A549 (cell line): ENCODE measurements around the gene SUCNR1. TPM values are rescaled to one million over a fixed set of nuclear protein-coding genes. Genes with fewer than 3 reads are reported as not detected.
A peak's percentile ranks its signal among the peaks of the same experiment; 100 is the strongest.

Experiments used
- ATAC-seq, 2 experiments: fragments of 200-7000 bp in 1 of 2; fragments of >200 bp in 1 of 2; cut with Nextera tagmentation in 1 of 2; cut with Tn5 transposase in 1 of 2; 3 replicates each; pipeline versions ENCODE4 v1.8.0 to v1.9.1; 2018 to 2020; ENCODE audit warnings: mild to moderate bottlenecking in 1 of 2, moderate library complexity in 1 of 2
- CTCF ChIA-PET: fragments of 300-600 bp; sonication (Branson Sonifier 250); formaldehyde crosslinking; extraction: SDS; loops from one replicate; lab custom pipeline; 2021; ENCODE audit warnings: antibody characterized with exemption, inconsistent platforms; lab: Yijun Ruan, JAX
- POLR2A ChIA-PET: fragments of 350-600 bp; formaldehyde crosslinking; extraction: SDS; loops from one replicate; lab custom pipeline; 2021; ENCODE audit warnings: antibody characterized with exemption, inconsistent platforms; lab: Yijun Ruan, JAX
- DNase-seq, 2 experiments: peaks; one replicate each; pipeline versions ENCODE4 v3.0.0 to v3.0.0-alpha.2; 2011 to 2016; ENCODE audit warnings: low read depth in 1 of 2, low spot score in 1 of 2
- FAIRE-seq: peaks from 2 replicates; lab custom pipeline; 2011; peaks lifted over from hg19 to GRCh38; lab: Jason Lieb, UNC
- H3K27ac ChIP-seq, 2 experiments: fragments of >200 bp; sonication (Bioruptor Twin); formaldehyde crosslinking; 3 replicates each; pipeline ENCODE4 v1.5.1; 2016 to 2017
- H3K4me1 ChIP-seq: fragments of >200 bp; sonication (Bioruptor Twin); formaldehyde crosslinking; 3 replicates; pipeline ENCODE4 v1.6.1; 2016
- H3K4me2 ChIP-seq: fragments of >200 bp; sonication (Bioruptor Twin); formaldehyde crosslinking; 3 replicates; pipeline ENCODE4 v1.6.1; 2016
- H3K4me3 ChIP-seq: fragments of >200 bp; sonication (Bioruptor Twin); formaldehyde crosslinking; 3 replicates; pipeline ENCODE4 v1.5.1; 2016
- H3K9me3 ChIP-seq: fragments of >200 bp; sonication (Bioruptor Twin); formaldehyde crosslinking; 3 replicates; pipeline ENCODE4 v1.6.1; 2016
- BHLHE40 ChIP-seq: IDR thresholded peaks from 2 replicates; pipeline ENCODE4 v1.6.1; 2012; ENCODE audit warnings: low read depth, low read length, inconsistent platforms
- CBX2 ChIP-seq: fragments of 200-600 bp; sonication (generic); IDR thresholded peaks from 2 replicates; pipeline ENCODE4 v1.6.1; 2016; ENCODE audit warnings: low read depth, mild to moderate bottlenecking, borderline replicate concordance
- CBX8 ChIP-seq: fragments of 200-600 bp; sonication (generic); IDR thresholded peaks from 2 replicates; pipeline ENCODE4 v1.6.1; 2016
- CHD2 ChIP-seq: fragments of 150-350 bp; IDR thresholded peaks from 2 replicates; pipeline ENCODE4 v1.6.1; 2014; ENCODE audit warnings: low read length; ENCODE audit not compliant: partially characterized antibody
- EHF ChIP-seq: fragments of 250-450 bp; sonication (Bioruptor Pico); IDR thresholded peaks from 2 replicates; pipeline ENCODE4 v1.5.0; 2020; ENCODE audit warnings: mild to moderate bottlenecking
- EP300 ChIP-seq, 2 experiments: fragments of >200 bp; sonication (Bioruptor Twin); formaldehyde crosslinking; IDR thresholded peaks; 2 replicates in 1 of 2; 3 replicates in 1 of 2; pipeline ENCODE4 v1.6.1; 2016 to 2017
- GATA3 ChIP-seq: IDR thresholded peaks from 2 replicates; pipeline ENCODE4 v1.6.1; 2012; ENCODE audit warnings: borderline replicate concordance
- HDAC2 ChIP-seq: fragments of 200-600 bp; sonication (generic); IDR thresholded peaks from 2 replicates; pipeline ENCODE4 v1.6.1; 2016
- HEYL ChIP-seq: fragments of 250-450 bp; sonication (Bioruptor Pico); IDR thresholded peaks from 2 replicates; pipeline ENCODE4 v1.8.0; 2021; ENCODE audit warnings: mild to moderate bottlenecking, moderate library complexity
- HMGXB4 ChIP-seq: fragments of 250-450 bp; sonication (Bioruptor Pico); IDR thresholded peaks from 2 replicates; pipeline ENCODE4 v1.5.0; 2021; ENCODE audit warnings: mild to moderate bottlenecking, moderate library complexity, borderline replicate concordance
- HOXA7 ChIP-seq: fragments of 250-450 bp; sonication (Bioruptor Pico); IDR thresholded peaks from 2 replicates; pipeline ENCODE4 v1.5.0; 2020; ENCODE audit warnings: mild to moderate bottlenecking, moderate library complexity
- HOXB5 ChIP-seq: fragments of 250-450 bp; sonication (Bioruptor Pico); IDR thresholded peaks from 2 replicates; pipeline ENCODE4 v1.5.0; 2020; ENCODE audit warnings: mild to moderate bottlenecking, moderate library complexity
- KDM5A ChIP-seq: fragments of 200-600 bp; sonication (generic); IDR thresholded peaks from 2 replicates; pipeline ENCODE4 v1.6.1; 2016; ENCODE audit warnings: antibody characterized with exemption, mild to moderate bottlenecking
- MYC ChIP-seq: IDR thresholded peaks from 2 replicates; pipeline ENCODE4 v1.6.1; 2012; ENCODE audit warnings: mild to moderate bottlenecking, inconsistent platforms, low read length, improper control_type of control experiment, borderline replicate concordance
- NFE2L2 ChIP-seq: fragments of 150-350 bp; conservative IDR thresholded peaks from 2 replicates; pipeline ENCODE4 v1.6.1; 2014; ENCODE audit warnings: low read length
- NPAS2 ChIP-seq: fragments of 250-450 bp; sonication (Bioruptor Pico); IDR thresholded peaks from 2 replicates; pipeline ENCODE4 v1.8.0; 2022; ENCODE audit warnings: mild to moderate bottlenecking, moderate library complexity, borderline replicate concordance
- NR3C1 ChIP-seq: fragments of >200 bp; sonication (Bioruptor Twin); formaldehyde crosslinking; IDR thresholded peaks from 3 replicates; pipeline ENCODE4 v1.6.1; 2017
- PHF8 ChIP-seq: fragments of 200-600 bp; sonication (generic); IDR thresholded peaks from 2 replicates; pipeline ENCODE4 v1.6.1; 2016; ENCODE audit warnings: low read depth, mild to moderate bottlenecking, antibody characterized with exemption, moderate library complexity, borderline replicate concordance
- POLR2A ChIP-seq: IDR thresholded peaks from 2 replicates; pipeline ENCODE4 v1.6.1; 2012; ENCODE audit warnings: mild to moderate bottlenecking, low read length
- RAD21 ChIP-seq, 2 experiments: fragments of >200 bp in 1 of 2; sonication (Bioruptor Twin) in 1 of 2; formaldehyde crosslinking in 1 of 2; IDR thresholded peaks in 1 of 2; conservative IDR thresholded peaks in 1 of 2; 2 replicates in 1 of 2; 3 replicates in 1 of 2; pipeline ENCODE4 v1.6.1; 2012 to 2018; ENCODE audit warnings: inconsistent platforms in 1 of 2
- RARB ChIP-seq: fragments of 250-450 bp; sonication (Bioruptor Pico); IDR thresholded peaks from 2 replicates; pipeline ENCODE4 v1.8.0; 2021; ENCODE audit warnings: mild to moderate bottlenecking, moderate library complexity
- REST ChIP-seq: fragments of 200-600 bp; sonication (generic); IDR thresholded peaks from 2 replicates; pipeline ENCODE4 v1.6.1; 2016; ENCODE audit warnings: antibody characterized with exemption, mild to moderate bottlenecking, moderate library complexity
- RFX5 ChIP-seq: fragments of 450-650 bp; IDR thresholded peaks from 2 replicates; pipeline ENCODE4 v1.7.1; 2014; ENCODE audit warnings: antibody characterized with exemption, mild to moderate bottlenecking, moderate library complexity
- SMC3 ChIP-seq: fragments of >200 bp; sonication (Bioruptor Twin); formaldehyde crosslinking; IDR thresholded peaks from 3 replicates; pipeline ENCODE4 v1.6.1; 2018; ENCODE audit warnings: inconsistent platforms
- SREBF2 ChIP-seq: fragments of 450-650 bp; IDR thresholded peaks from 2 replicates; pipeline ENCODE4 v1.6.1; 2014; ENCODE audit warnings: mild to moderate bottlenecking, moderate library complexity
- TFCP2L1 ChIP-seq: fragments of 250-450 bp; sonication (Bioruptor Pico); IDR thresholded peaks from 2 replicates; pipeline ENCODE4 v1.5.0; 2021; ENCODE audit warnings: mild to moderate bottlenecking
- TP53 ChIP-seq: fragments of 250-450 bp; sonication (Bioruptor Pico); IDR thresholded peaks from 2 replicates; pipeline ENCODE4 v1.5.0; 2021; ENCODE audit warnings: mild to moderate bottlenecking, moderate library complexity
- ZC3H11A ChIP-seq: fragments of 450-650 bp; IDR thresholded peaks from 2 replicates; pipeline ENCODE4 v1.6.1; 2014; ENCODE audit warnings: antibody characterized with exemption, mild to moderate bottlenecking
- ZFP36 ChIP-seq: fragments of 450-650 bp; IDR thresholded peaks from 2 replicates; pipeline ENCODE4 v1.6.1; 2014; ENCODE audit warnings: borderline replicate concordance; ENCODE audit not compliant: partially characterized antibody
- ZNF302 ChIP-seq: fragments of 250-450 bp; sonication (Bioruptor Pico); IDR thresholded peaks from 2 replicates; pipeline ENCODE4 v1.9.0; 2021; ENCODE audit warnings: inconsistent platforms, mild to moderate bottlenecking, moderate library complexity
- WGBS: methylation state at CpG from one replicate; pipeline ENCODE4 v1.1.6; 2017; ENCODE audit errors: missing lambda C conversion rate; 5-methylcytosine and 5-hydroxymethylcytosine counted together
- polyA plus RNA-seq, 4 experiments: library from polyadenylated mRNA; depleted of rRNA in 3 of 4; stranded (reverse); fragments of >200 nt; fragmentation: RNase III in 1 of 4; extraction: RNeasy Plus Mini Kit Qiagen cat#74134 plus additional on column Dnase treatment in 1 of 4; gene quantifications; 2 replicates in 3 of 4; 3 replicates in 1 of 4; pipeline ENCODE4 v1.2.3, GENCODE V29; 2011 to 2017
- TF ChIP-seq, protein P1 (sequence below): fragments of >200 bp; sonication (Bioruptor Twin); formaldehyde crosslinking; IDR thresholded peaks from 3 replicates; pipeline ENCODE4 v1.6.1; 2016
- TF ChIP-seq, protein P2 (sequence below): fragments of 250-450 bp; sonication (Bioruptor Pico); IDR thresholded peaks from 2 replicates; pipeline ENCODE4 v1.5.0; 2020; ENCODE audit warnings: low read depth, mild to moderate bottlenecking, moderate library complexity
- TF ChIP-seq, protein P3 (sequence below): fragments of >200 bp; sonication (Bioruptor Twin); formaldehyde crosslinking; IDR thresholded peaks from 3 replicates; pipeline ENCODE4 v1.5.1; 2016
- TF ChIP-seq, protein P4 (sequence below): fragments of >200 bp; sonication (Bioruptor Twin); formaldehyde crosslinking; IDR thresholded peaks from 2 replicates; pipeline ENCODE4 v1.6.1; 2016

Gene SUCNR1
- polyA plus RNA-seq, 2 of the 4 experiments (the other 2 are of a cell fraction), result 0.27 to 1.4 TPM

DNA sequence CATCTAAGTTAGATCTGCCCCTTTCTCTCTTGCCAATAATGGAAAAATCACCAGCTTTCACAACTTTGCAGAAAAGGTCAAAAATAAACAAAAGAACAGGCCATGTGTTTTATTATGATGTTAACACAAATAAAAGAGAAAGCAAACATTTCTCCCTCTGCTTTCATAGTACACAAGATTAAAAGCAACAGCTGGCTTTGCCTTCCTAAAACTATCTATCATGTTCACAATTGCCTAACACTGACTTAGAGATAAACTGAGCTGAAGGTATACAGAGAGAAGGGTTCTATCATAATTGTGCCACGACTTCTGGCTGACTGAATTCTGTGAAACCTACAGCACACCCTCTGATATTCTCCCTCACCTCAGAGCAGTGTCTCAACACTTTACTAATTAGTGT lies 30.2 kb upstream of the SUCNR1 start:
- no peaks in the 10 kb centered on the region for H3K9me3 ChIP-seq
- ChIA-PET CTCF (interaction anchor here (1.1 to 1.7 kb wide), 2 partner anchors 13 to 675 kb away, joined by 3 read pairs; no protein-coding TSS in a partner anchor), POLR2A (no interaction called here)
- H3K4me1 ChIP-seq, result peaks cover 44% of the 10 kb centered on the region
- H3K27ac ChIP-seq, result peak overlapping the region; percentile 28 to 51
- DNase-seq, result peak in 1 of 2 experiments; percentile 63
- ATAC-seq, result peak in 1 of 2 experiments; percentile 58; a peak in 3 of 6 replicates
- H3K4me2 ChIP-seq, result peak overlapping the region; percentile 52
- no peak overlapping the region for H3K4me3 ChIP-seq
- 5% methylated on average over 1 of the region's 1 CpG for WGBS
- FAIRE-seq, result no peak
- peak in 1 of 2 experiments; percentile 27; a peak in 1 of 5 replicates for TF ChIP-seq RAD21 (conservative IDR thresholded peaks at IDR 0.05 in 1 of 2, IDR thresholded peaks at IDR 0.05 in 1 of 2)
- TF ChIP-seq PHF8, result no peak
- TF ChIP-seq ZC3H11A, result no peak
- TF ChIP-seq, protein P1, sequence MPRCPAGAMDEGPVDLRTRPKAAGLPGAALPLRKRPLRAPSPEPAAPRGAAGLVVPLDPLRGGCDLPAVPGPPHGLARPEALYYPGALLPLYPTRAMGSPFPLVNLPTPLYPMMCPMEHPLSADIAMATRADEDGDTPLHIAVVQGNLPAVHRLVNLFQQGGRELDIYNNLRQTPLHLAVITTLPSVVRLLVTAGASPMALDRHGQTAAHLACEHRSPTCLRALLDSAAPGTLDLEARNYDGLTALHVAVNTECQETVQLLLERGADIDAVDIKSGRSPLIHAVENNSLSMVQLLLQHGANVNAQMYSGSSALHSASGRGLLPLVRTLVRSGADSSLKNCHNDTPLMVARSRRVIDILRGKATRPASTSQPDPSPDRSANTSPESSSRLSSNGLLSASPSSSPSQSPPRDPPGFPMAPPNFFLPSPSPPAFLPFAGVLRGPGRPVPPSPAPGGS, result no peak
- TF ChIP-seq KDM5A, result no peak
- TF ChIP-seq, protein P2, sequence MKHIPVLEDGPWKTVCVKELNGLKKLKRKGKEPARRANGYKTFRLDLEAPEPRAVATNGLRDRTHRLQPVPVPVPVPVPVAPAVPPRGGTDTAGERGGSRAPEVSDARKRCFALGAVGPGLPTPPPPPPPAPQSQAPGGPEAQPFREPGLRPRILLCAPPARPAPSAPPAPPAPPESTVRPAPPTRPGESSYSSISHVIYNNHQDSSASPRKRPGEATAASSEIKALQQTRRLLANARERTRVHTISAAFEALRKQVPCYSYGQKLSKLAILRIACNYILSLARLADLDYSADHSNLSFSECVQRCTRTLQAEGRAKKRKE, result no peak
- TF ChIP-seq CBX2, result no peak
- TF ChIP-seq ZFP36, result peak; percentile 10
- TF ChIP-seq RARB, result no peak
- no peak for TF ChIP-seq HOXA7 (CRISPR knock-in tag)
- TF ChIP-seq CBX8, result no peak
- TF ChIP-seq EP300 (IDR thresholded peaks at IDR 0.05), result peak; percentile 51 to 67; a peak in 2 of 5 replicates
- TF ChIP-seq TP53 (CRISPR knock-in tag), result no peak
- no peak for TF ChIP-seq CHD2
- TF ChIP-seq HEYL (CRISPR knock-in tag), result no peak
- no peak for TF ChIP-seq POLR2A
- TF ChIP-seq SMC3, result 0 out of 3 replicates have a peak, but pooled peaks have one; percentile 12
- TF ChIP-seq GATA3, result peak; percentile 89
- no peak for TF ChIP-seq HMGXB4 (CRISPR knock-in tag)
- TF ChIP-seq SREBF2, result no peak
- TF ChIP-seq RFX5, result no peak
- no peak for TF ChIP-seq TFCP2L1
- peak; percentile 84 for TF ChIP-seq HOXB5 (CRISPR knock-in tag)
- no peak for TF ChIP-seq BHLHE40
- no peak for TF ChIP-seq HDAC2
- TF ChIP-seq, protein P3, sequence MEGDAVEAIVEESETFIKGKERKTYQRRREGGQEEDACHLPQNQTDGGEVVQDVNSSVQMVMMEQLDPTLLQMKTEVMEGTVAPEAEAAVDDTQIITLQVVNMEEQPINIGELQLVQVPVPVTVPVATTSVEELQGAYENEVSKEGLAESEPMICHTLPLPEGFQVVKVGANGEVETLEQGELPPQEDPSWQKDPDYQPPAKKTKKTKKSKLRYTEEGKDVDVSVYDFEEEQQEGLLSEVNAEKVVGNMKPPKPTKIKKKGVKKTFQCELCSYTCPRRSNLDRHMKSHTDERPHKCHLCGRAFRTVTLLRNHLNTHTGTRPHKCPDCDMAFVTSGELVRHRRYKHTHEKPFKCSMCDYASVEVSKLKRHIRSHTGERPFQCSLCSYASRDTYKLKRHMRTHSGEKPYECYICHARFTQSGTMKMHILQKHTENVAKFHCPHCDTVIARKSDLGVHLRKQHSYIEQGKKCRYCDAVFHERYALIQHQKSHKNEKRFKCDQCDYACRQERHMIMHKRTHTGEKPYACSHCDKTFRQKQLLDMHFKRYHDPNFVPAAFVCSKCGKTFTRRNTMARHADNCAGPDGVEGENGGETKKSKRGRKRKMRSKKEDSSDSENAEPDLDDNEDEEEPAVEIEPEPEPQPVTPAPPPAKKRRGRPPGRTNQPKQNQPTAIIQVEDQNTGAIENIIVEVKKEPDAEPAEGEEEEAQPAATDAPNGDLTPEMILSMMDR, result no peak
- no peak for TF ChIP-seq REST
- TF ChIP-seq NPAS2 (CRISPR knock-in tag), result no peak
- TF ChIP-seq ZNF302, result no peak
- TF ChIP-seq EHF, result no peak
- TF ChIP-seq, protein P4, sequence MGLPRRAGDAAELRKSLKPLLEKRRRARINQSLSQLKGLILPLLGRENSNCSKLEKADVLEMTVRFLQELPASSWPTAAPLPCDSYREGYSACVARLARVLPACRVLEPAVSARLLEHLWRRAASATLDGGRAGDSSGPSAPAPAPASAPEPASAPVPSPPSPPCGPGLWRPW, result no peak; the same call in 1 of the 2 replicates
- TF ChIP-seq MYC, result no peak
- no peak for TF ChIP-seq NR3C1
- TF ChIP-seq NFE2L2, result no peak
